Measurements from ENCODE around the gene OR13C5.
A peak's percentile ranks its signal among the peaks of the same experiment; 100 is the strongest.
"Not testable (repeated sequence)": the region's sequence is repeated elsewhere in the genome, so short reads cannot be mapped to it uniquely, and the experiment has no call there.

OR13C5 gene

GRCh38 chr9:104599313-104599712 lies at the start of gene OR13C5:
Gene OR13C5 (minus strand): TSS chr9:104599413. CDS start chr9:104599413, 0 bp downstream.
- DNase-seq (ENCODE audit: low read depth in 2 of 2), result not testable (repeated sequence)

GRCh38 chr9:104635456-104635855 lies 36.2 kb upstream of the OR13C5 start:
- DNase-seq (ENCODE audit: low read depth in 2 of 2), result peak; percentile 70 to 71

DNA sequence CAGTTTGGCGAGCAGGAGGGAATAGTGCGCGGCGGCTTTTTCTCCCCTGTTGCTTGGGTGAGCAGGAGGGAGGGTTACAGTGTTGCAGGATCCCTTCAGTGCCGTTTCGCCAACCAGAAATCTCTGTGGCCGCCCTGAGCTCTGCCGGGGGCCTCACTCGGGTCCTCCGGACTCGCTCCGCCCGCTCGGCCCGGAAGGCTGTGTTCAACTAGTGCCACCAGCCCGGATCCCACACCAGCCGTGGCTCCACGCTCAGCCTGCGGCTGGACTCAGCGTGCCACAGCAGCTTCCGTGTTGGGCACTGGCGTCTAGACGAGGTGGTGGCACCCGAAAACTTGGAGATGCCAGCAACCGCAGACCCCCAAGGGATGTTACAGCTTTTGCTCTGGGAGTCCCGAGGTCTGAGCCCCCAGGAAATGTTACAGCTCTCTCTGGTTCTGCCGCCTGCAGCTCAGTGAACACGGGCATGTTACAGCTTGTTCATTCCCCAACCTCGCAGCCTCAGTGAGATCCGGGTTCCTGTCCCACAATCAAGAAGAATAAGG lies 34.8 kb upstream of the OR13C5 start:
- no peak for DNase-seq (ENCODE audit: low read depth in 2 of 2)

DNA sequence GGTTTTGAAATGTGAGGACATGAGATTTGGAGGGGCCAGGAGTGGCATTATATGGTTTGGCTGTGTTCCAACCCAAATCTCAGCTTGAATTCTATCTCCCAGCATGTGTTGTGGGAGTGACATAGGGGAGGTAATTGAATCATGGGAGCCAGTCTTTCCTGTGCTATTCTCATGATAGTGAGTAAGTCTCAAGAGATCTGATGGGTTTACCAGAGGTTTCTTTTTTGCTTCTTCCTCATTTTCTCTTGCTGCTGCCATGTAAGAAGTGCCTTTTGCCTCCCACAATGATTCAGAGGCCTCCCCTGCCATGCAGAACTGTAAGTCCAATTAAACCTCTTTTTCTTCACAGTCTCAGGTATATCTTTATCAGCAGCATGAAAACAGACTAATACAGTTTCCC lies 26.8 kb upstream of the OR13C5 start:
- DNase-seq (ENCODE audit: low read depth in 2 of 2), result not testable (repeated sequence)

DNA sequence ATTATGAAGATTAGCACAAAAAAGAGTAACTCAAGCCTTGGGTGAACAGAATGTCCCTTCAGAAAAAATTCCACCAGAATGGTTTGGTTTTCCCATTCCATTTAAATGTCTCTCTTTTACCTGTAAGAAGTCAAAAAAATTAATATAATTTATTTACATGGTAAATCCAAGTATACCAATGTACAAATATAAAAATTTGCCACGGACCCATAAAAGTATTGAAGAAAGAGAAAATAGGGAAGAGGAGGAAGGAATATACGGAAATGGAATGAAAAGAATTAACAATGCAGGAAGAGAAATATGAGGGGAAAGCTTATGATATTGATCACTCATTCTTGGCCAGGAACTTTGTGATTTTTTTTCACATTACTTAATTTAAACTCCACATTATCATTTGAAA lies 18.9 kb upstream of the OR13C5 start, which contains the start of gene OR13C9:
OR13C9 (minus strand) TSS at position 101 of the 400 bp plus-strand sequence; CDS start at position 101, 0 bp downstream.
- no peak for DNase-seq (ENCODE audit: low read depth in 2 of 2)

- peak in 1 of 2 experiments; percentile 10 for DNase-seq (ENCODE audit: low read depth in 2 of 2)
Measured at GRCh38 chr9:104617418-104617817, 18.2 kb upstream of the OR13C5 start.

- DNase-seq (ENCODE audit: low read depth in 2 of 2), result no peak
Measured at GRCh38 chr9:104611213-104611612, 12.0 kb upstream of the OR13C5 start.

DNA sequence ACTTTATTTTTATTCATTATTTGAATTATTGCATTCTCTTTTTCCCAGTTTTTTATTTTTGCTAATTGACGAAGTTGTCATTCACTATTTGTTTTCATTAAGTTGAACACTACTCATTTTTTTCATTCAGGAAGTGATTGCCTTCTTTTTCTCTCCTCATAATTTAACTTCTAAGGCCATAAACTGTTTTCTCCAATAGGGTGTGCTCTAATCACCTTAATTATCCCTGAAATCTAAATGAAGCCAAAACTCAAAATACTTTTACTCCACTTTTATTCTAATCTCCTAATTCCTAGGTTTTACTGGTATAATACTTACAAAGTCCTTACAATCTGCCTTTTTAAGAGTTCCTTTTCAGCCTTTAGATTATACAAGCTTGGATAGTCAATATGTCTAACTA lies 9.1 kb upstream of the OR13C5 start:
- no peak for DNase-seq (ENCODE audit: low read depth in 2 of 2)

- DNase-seq (ENCODE audit: low read depth in 2 of 2), result no peak
Measured at GRCh38 chr9:104606152-104606551, 6.9 kb upstream of the OR13C5 start.

- not testable (repeated sequence) for DNase-seq (ENCODE audit: low read depth in 2 of 2)
Measured at GRCh38 chr9:104605527-104605926, 6.3 kb upstream of the OR13C5 start, which contains the start of gene OR13C2. Gene OR13C2 (minus strand): TSS chr9:104605627. CDS start chr9:104605627, 0 bp downstream.

DNA sequence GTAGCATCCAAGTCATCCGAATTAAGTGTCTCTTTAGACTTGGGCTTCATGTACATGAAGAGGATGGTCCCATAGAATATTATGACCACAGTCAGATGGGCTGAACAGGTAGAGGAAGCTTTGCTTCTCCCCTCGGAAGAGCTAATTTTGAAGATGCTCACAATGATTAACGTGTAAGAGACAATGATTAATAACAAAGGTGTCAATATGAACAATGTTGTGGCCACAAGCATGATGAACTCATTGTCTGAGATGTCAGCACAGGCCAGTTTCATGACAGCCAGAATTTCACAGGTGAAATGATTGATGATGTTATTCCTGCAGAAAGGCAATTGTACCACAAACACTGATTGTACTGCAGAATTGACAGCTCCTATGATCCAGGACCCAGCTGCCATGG lies 5.6 kb upstream of the OR13C5 start:
- no peak for DNase-seq (ENCODE audit: low read depth in 2 of 2)

DNA sequence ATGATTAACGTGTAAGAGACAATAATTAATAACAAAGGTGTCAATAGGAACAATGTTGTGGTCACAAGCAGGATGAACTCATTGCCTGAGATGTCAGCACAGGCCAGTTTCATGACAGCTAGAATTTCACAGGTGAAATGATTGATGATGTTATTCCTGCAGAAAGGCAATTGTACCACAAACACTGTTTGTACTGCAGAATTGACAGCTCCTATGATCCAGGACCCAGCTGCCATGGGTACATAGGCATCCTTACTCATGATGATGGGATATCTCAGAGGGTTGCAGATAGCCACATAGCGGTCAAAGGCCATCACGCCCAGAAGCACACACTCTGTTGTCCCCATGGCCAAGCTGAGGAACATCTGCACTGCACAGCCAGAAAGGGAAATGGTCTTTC lies 464 bp downstream of the OR13C5 start:
- not testable (repeated sequence) for DNase-seq (ENCODE audit: low read depth in 2 of 2)

DNA sequence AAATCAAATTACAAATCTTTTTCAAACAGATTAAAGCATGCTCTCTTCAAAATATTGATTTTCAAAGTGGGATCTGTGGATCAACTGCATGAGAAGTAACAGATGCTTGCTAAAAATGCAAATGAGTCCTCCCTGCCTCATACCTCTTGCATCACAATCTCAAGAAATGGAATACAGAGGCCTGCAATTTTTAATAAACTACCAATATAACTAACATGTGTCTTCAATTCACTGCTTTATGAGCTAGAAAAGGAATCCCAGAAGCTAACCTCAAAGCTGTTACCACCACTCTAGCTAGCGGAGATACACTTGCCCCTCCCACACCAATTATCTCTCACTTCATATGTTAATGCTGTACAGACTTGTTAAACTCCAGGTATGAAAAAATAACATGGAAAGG lies 9.6 kb downstream of the OR13C5 start:
- peak; percentile 36 to 37 for DNase-seq (ENCODE audit: low read depth in 2 of 2)

GRCh38 chr9:104586496-104587180 lies 12.6 kb downstream of the OR13C5 start:
- DNase-seq (ENCODE audit: low read depth in 2 of 2), result peak; percentile 92 to 93

- DNase-seq (ENCODE audit: low read depth in 2 of 2), result no peak
Measured at GRCh38 chr9:104580562-104580961, 18.7 kb downstream of the OR13C5 start.

DNA sequence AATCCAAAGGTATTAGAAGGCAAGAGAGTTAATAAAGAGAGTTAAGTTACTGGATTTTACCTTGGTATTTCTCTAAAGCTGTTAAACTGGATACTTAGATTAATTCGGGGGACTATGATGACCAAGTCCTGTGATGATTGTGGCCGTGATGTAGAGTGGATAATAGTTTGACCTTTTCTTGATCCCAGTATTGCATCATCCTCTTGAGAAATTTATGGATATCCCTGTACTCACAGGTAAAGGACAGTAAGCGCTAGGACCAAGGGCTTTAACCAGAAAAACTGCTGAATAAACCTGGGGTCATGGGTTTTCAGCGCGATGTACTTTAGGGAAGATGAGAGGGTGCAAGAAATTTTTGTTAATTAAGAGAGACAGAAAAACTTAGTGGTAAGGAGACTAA lies 21.9 kb downstream of the OR13C5 start:
- no peak for DNase-seq (ENCODE audit: low read depth in 2 of 2)

GRCh38 chr9:104575456-104575855 lies 23.8 kb downstream of the OR13C5 start:
- DNase-seq (ENCODE audit: low read depth in 2 of 2), result peak in 1 of 2 experiments; percentile 26

DNA sequence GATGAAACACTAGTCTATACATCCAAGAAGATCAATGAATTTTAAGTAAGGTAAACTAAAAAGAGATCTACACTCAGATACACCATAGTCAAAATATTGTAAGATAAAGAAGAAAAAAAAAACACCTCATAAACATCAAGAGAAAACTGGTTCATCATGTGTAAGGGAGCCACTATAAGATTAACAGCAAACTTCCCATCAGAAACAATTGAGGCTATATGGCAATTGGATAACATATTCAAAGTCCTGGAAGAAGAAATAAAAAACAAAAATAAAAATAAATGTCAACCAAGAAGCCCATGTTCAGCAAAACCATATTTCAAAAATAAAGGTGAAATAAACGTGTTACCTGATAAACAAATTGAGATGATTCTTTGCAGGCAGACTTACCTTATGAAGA lies 26.6 kb downstream of the OR13C5 start:
- no peak for DNase-seq (ENCODE audit: low read depth in 2 of 2)

- no peak for DNase-seq (ENCODE audit: low read depth in 2 of 2)
Measured at GRCh38 chr9:104568868-104569267, 30.3 kb downstream of the OR13C5 start, which contains the start of gene OR13C8. Gene OR13C8 (plus strand): TSS chr9:104569168. CDS start chr9:104569168, 0 bp downstream.

- no peak for DNase-seq (ENCODE audit: low read depth in 2 of 2)
Measured at GRCh38 chr9:104564358-104564757, 34.9 kb downstream of the OR13C5 start.

GRCh38 chr9:104556830-104557634 lies 42.2 kb downstream of the OR13C5 start:
- no peak for DNase-seq (ENCODE audit: low read depth in 2 of 2)

DNA sequence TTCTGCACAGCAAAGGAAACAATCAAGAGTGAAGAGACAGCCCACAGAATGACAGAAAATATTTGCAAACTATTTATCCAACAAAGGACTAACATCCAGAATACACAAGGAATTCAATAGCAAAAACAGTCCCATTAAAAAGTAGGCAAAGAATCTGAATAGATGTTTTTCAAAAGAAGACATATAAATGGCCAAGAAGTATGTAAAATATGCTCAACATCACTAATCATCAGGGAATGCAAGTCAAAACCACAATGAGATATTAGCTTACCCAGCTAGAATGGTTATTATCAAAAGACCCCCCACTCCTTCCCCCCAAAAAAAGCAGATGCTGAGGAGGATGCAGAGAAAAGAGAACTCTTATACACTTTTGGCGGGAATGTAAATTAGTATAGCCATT lies 43.7 kb downstream of the OR13C5 start:
- peak in 1 of 2 experiments; percentile 36 for DNase-seq (ENCODE audit: low read depth in 2 of 2)
